Lung (tissue), 12 donors: ENCODE data around the gene CLIP3. TPM values are rescaled to one million over a fixed set of nuclear protein-coding genes. Genes with fewer than 3 reads are reported as not detected.

ENCODE experiments used
- ATAC-seq: fragments of 200-7000 bp; cut with Tn5 transposase; one replicate; pipeline ENCODE4 v1.9.1; 2020; ENCODE audit warnings: moderate number of reproducible peaks; ENCODE audit not compliant: insufficient read depth, low FRiP score
- DNase-seq, 3 donors: peaks; one replicate each; pipeline ENCODE4 v3.0.0-alpha.2; 2013 to 2017
- H3K27ac ChIP-seq, 2 donors: one replicate each; pipeline ENCODE4 v1.5.1; 2013; ENCODE audit warnings: mild to moderate bottlenecking in 2 of 2, moderate library complexity in 2 of 2, control low read depth in 1 of 2, inconsistent platforms in 1 of 2, low read depth in 1 of 2, low read length in 1 of 2
- H3K27me3 ChIP-seq, 3 donors: one replicate each; pipeline ENCODE4 v1.5.1; 2013; ENCODE audit warnings: low read length in 2 of 3; ENCODE audit not compliant: control insufficient read depth in 3 of 3, insufficient read depth in 3 of 3
- H3K36me3 ChIP-seq, 4 donors: one replicate each; pipeline ENCODE4 v1.5.1; 2013; ENCODE audit warnings: low read length in 4 of 4, mild to moderate bottlenecking in 1 of 4, moderate library complexity in 1 of 4; ENCODE audit not compliant: control insufficient read depth in 4 of 4, insufficient read depth in 4 of 4
- H3K4me1 ChIP-seq, 5 donors: one replicate each; pipeline ENCODE4 v1.5.1; 2013; ENCODE audit warnings: low read length in 5 of 5, mild to moderate bottlenecking in 2 of 5, moderate library complexity in 1 of 5; ENCODE audit not compliant: control insufficient read depth in 5 of 5, insufficient read depth in 5 of 5
- H3K4me3 ChIP-seq: one replicate; pipeline ENCODE4 v1.5.1; 2013; ENCODE audit warnings: mild to moderate bottlenecking, control low read depth, moderate library complexity
- H3K9ac ChIP-seq, 2 donors: one replicate each; pipeline ENCODE4 v1.5.1; 2013; ENCODE audit warnings: low read length in 2 of 2, control low read depth in 1 of 2; ENCODE audit not compliant: insufficient read depth in 1 of 2
- H3K9me3 ChIP-seq, 4 donors: one replicate each; pipeline ENCODE4 v1.5.1; 2013; ENCODE audit warnings: low read length in 3 of 4, mild to moderate bottlenecking in 1 of 4, moderate library complexity in 1 of 4; ENCODE audit not compliant: control insufficient read depth in 4 of 4, insufficient read depth in 3 of 4
- CTCF ChIP-seq: IDR thresholded peaks from 2 replicates; pipeline ENCODE4 v1.5.1; 2012; ENCODE audit warnings: mild to moderate bottlenecking; ENCODE audit errors: control extremely low read depth, extremely low read depth
- WGBS, 2 donors: extraction: QIAGEN DNeasy Blood & Tissue Kit; methylation state at CpG; one replicate each; pipeline ENCODE4 v1.1.7; 2013; 5-methylcytosine and 5-hydroxymethylcytosine counted together
- polyA plus RNA-seq, 2 donors: library from polyadenylated mRNA; stranded (reverse); fragments of 200-250 nt; gene quantifications; one replicate each; pipeline ENCODE4 v1.2.1, GENCODE V29; 2013
- total RNA-seq, 2 donors: library from RNA; depleted of rRNA in 1 of 2; stranded (reverse); fragments of >200 nt in 1 of 2; gene quantifications; one replicate each; pipeline ENCODE4 v1.2.1, GENCODE V29; 2014 to 2021
- donor health status: control.
- donor health status: control.
- donor health status: Bipolar disorder and iron deficiency.
- donor health status: healthy.
- donor health status: DM: yes; HTN: yes; CAD: no.

CLIP3 gene
- total and polyA plus RNA-seq, 4 donors = 1.6 to 17.6 (median 5.3) TPM

DNA sequence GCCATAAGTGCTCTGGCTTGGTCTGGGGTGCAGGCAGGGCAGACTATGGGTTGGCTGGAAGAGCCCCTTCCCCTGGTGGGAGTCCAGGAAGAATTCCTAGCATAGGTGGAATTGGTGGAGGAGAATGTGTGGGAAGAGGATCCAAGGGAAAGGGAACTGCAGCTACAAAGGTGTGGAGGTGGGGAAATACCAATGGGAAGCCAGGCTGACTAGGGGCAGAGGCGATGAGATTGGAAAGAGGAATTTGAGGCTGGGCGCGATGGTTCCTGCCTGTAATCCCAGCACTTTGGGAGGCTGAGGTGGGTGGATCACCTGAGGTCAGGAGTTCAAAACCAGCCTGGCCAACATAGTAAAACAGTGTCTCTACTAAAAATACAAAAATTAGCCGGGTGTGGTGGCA lies 42.5 kb downstream of the CLIP3 start:
- H3K27ac ChIP-seq = no peak overlapping the region
- ATAC-seq = no peak

DNA sequence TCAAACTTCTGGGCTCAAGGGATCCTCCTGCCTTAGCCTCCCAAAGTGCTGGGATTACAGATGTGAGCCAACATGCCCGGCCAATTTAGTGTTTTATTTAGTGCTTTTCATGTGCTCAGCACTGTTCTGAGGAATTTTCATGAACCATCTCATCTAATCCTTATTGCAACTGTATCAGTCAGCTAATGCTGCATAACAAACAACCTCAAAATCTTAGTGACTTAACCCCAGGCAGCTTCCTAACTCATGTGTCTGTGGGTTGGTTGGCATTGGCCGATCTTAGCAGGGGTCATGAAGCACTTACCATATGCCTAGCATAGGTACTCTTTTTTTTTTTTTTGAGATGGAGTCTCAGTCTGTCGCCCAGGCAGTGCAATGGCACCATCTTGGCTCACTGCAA lies 43.8 kb downstream of the CLIP3 start:
- no peak overlapping the region for H3K27ac ChIP-seq
- H3K9ac ChIP-seq = no peak overlapping the region
- H3K4me1 ChIP-seq = no peaks in the 10 kb centered on the region
- TF ChIP-seq CTCF = no peak
- WGBS, 2 donors = 92 to 97% methylated on average over 3 of the region's 3 CpGs
- DNase-seq (no peak), ATAC-seq (no peak)
- no peaks in the 10 kb centered on the region for H3K36me3 ChIP-seq
- H3K4me3 ChIP-seq = no peak overlapping the region
- H3K9me3 ChIP-seq = peaks cover 0 to 5% (median 0%) of the 10 kb centered on the region in 4 donors
- H3K27me3 ChIP-seq = peaks cover 7 to 35% (median 13%) of the 10 kb centered on the region in 3 donors

More for the DNA sequence above, 42.5 kb downstream of the CLIP3 start:
- TF ChIP-seq CTCF = no peak
- Histone ChIP-seq H3K27me3 (peaks cover 7 to 32% (median 12%) of the 10 kb centered on the region in 3 donors), H3K9ac (no peak overlapping the region), H3K9me3 (peaks cover 0 to 5% (median 0%) of the 10 kb centered on the region in 4 donors), H3K36me3 (no peaks in the 10 kb centered on the region), H3K4me3 (no peak overlapping the region), H3K4me1 (peaks cover 0 to 6% (median 0%) of the 10 kb centered on the region in 5 donors)
- DNase-seq = no peak
- 88 to 95% methylated on average over 4 of the region's 4 CpGs for WGBS, 2 donors

DNA sequence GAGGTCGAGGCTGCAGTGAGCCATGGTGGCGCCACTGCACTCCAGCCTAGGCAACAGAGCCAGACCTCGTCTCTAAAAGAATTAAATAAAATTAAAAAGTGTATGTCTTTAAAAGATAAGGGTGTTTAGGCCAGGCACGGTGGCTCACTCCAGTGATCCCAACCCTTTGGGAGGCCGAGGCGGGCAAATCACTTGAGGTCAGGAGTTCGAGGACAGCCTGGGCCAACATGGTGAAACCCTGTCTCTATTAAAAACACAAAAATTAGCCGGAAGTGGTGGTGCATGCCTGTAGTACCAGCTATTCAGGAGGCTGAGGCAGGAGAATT lies 45.1 kb downstream of the CLIP3 start:
- Histone ChIP-seq H3K27me3 (peaks cover 7 to 35% (median 13%) of the 10 kb centered on the region in 3 donors), H3K9me3 (peaks cover 0 to 5% (median 0%) of the 10 kb centered on the region in 4 donors), H3K27ac (no peak overlapping the region), H3K4me1 (no peaks in the 10 kb centered on the region), H3K9ac (no peak overlapping the region), H3K4me3 (no peak overlapping the region), H3K36me3 (no peaks in the 10 kb centered on the region)
- TF ChIP-seq CTCF = no peak
- DNase-seq = no peak
- 26 to 33% methylated on average over 8 of the region's 8 CpGs for WGBS, 2 donors
- no peak for ATAC-seq
